Measurements from ENCODE around the gene LGALS9.

LGALS9 gene

GRCh38 chr17:27630607-27631410, at the start of gene LGALS9:
Gene LGALS9, plus strand, starts transcription at chr17:27631188. Its CDS starts 78 bp downstream, at chr17:27631266.
- peak; percentile 19 for DNase-seq

GRCh38 chr17:27582696-27583095, 48.3 kb upstream of the LGALS9 start:
- no peak for DNase-seq

GRCh38 chr17:27585153-27585681, 45.8 kb upstream of the LGALS9 start:
- DNase-seq, result no peak

- DNase-seq, result no peak
Measured at GRCh38 chr17:27585792-27586191, 45.2 kb upstream of the LGALS9 start.

- DNase-seq, result no peak
Measured at GRCh38 chr17:27586203-27586721, 44.7 kb upstream of the LGALS9 start.

- no peak for DNase-seq
Measured at GRCh38 chr17:27588354-27588753, 42.6 kb upstream of the LGALS9 start.

GRCh38 chr17:27590864-27591263, 40.1 kb upstream of the LGALS9 start:
- no peak for DNase-seq

- no peak for DNase-seq
Measured at GRCh38 chr17:27591986-27592385, 39.0 kb upstream of the LGALS9 start.

- no peak for DNase-seq
Measured at GRCh38 chr17:27593232-27593856, 37.6 kb upstream of the LGALS9 start.

- DNase-seq, result no peak
Measured at GRCh38 chr17:27593857-27594255, 37.1 kb upstream of the LGALS9 start.

GRCh38 chr17:27595208-27595607, 35.8 kb upstream of the LGALS9 start:
- DNase-seq, result no peak

GRCh38 chr17:27596096-27596495, 34.9 kb upstream of the LGALS9 start:
- DNase-seq, result no peak

GRCh38 chr17:27596566-27597187, 34.3 kb upstream of the LGALS9 start:
- no peak for DNase-seq

GRCh38 chr17:27597188-27597580, 33.8 kb upstream of the LGALS9 start:
- no peak for DNase-seq

- DNase-seq, result no peak
Measured at GRCh38 chr17:27597783-27598320, 33.1 kb upstream of the LGALS9 start.

- no peak for DNase-seq
Measured at GRCh38 chr17:27598337-27599050, 32.5 kb upstream of the LGALS9 start.

- no peak for DNase-seq
Measured at GRCh38 chr17:27600471-27600870, 30.5 kb upstream of the LGALS9 start.

GRCh38 chr17:27601069-27601974, 29.7 kb upstream of the LGALS9 start:
- DNase-seq, result peak; percentile 80

- no peak for DNase-seq
Measured at GRCh38 chr17:27601975-27602302, 29.0 kb upstream of the LGALS9 start.

GRCh38 chr17:27602721-27603420, 28.1 kb upstream of the LGALS9 start:
- peak; percentile 69 for DNase-seq

- no peak for DNase-seq
Measured at GRCh38 chr17:27603421-27603770, 27.6 kb upstream of the LGALS9 start.
